ENCODE data around the gene TMEM14A.

DNA sequence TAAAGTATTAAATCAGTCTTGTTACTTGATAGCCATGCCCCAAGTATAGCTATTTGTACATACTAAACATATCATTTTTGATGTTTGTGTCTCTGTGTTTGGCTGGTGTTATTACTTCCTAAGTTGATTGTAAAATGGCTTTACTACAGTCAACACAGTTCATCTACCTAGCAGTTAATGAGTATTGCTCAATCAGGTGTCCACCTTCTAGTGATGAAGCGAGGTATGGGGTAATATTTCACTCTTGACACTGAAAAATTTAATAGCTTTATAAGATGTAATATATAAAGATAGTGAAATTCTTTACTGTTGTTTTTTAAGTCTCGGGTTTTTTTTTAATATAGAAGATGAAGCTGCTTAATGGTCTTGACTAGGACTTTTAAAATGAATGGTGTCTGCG is 18.9 kb downstream of the TMEM14A start:
- TF ChIP-seq POLR2A (IDR thresholded peaks at IDR 0.05) (no peak), CTCF (IDR thresholded peaks at IDR 0.05) (no peak), EP300 (IDR thresholded peaks at IDR 0.05) (no peak), POLR2AphosphoS5 (IDR thresholded peaks at IDR 0.05) (no peak)
